H1 (cell line): ENCODE measurements around the gene RFX3. TPM values are rescaled to one million over a fixed set of nuclear protein-coding genes. Genes with fewer than 3 reads are reported as not detected.

Experiments used
- CTCF ChIA-PET: fragments of 300-600 bp; sonication (Branson Sonifier 250); formaldehyde crosslinking; loops from one replicate; lab custom pipeline; 2021; ENCODE audit not compliant: partially characterized antibody; lab: Charles Lee
- POLR2A ChIA-PET: fragments of 300-600 bp; sonication (Branson Sonifier 250); formaldehyde crosslinking; loops from one replicate; lab custom pipeline; 2021; ENCODE audit warnings: inconsistent platforms; ENCODE audit not compliant: partially characterized antibody; lab: Charles Lee
- DNase-seq, 2 experiments: peaks; one replicate each; pipeline versions ENCODE4 v3.0.0 to v3.0.0-alpha.2; 2010 to 2022; ENCODE audit warnings: low spot score in 2 of 2, low read depth in 1 of 2, mixed read lengths in 1 of 2
- FAIRE-seq: peaks from 2 replicates; lab custom pipeline; 2011; peaks lifted over from hg19 to GRCh38; lab: Jason Lieb, UNC
- H2AFZ ChIP-seq: 2 replicates; pipeline ENCODE4 v1.8.1; 2012; ENCODE audit warnings: low read length, inconsistent platforms
- H2AK5ac ChIP-seq: 2 replicates; pipeline ENCODE4 v1.6.1; 2013; ENCODE audit warnings: low read depth, low read length
- H2BK120ac ChIP-seq: replicated peaks from 2 replicates; pipeline ENCODE3; 2013; ENCODE audit warnings: low read depth, low read length, inconsistent platforms
- H2BK12ac ChIP-seq: 2 replicates; pipeline ENCODE4 v1.6.1; 2013; ENCODE audit warnings: low read depth, low read length
- H2BK15ac ChIP-seq: 2 replicates; pipeline ENCODE4 v1.6.1; 2013; ENCODE audit warnings: low read length
- H2BK20ac ChIP-seq: 2 replicates; pipeline ENCODE4 v1.6.1; 2013; ENCODE audit warnings: low read length
- H2BK5ac ChIP-seq: 2 replicates; pipeline ENCODE4 v1.6.1; 2013; ENCODE audit warnings: low read depth, low read length
- H3K14ac ChIP-seq: 2 replicates; pipeline ENCODE4 v1.6.1; 2013; ENCODE audit warnings: inconsistent platforms; ENCODE audit not compliant: insufficient read length
- H3K18ac ChIP-seq: 2 replicates; pipeline ENCODE4 v1.6.1; 2013; ENCODE audit warnings: low read length; ENCODE audit errors: extremely low read depth
- H3K23ac ChIP-seq: 2 replicates; pipeline ENCODE4 v1.6.1; 2013; ENCODE audit warnings: inconsistent platforms; ENCODE audit not compliant: insufficient read length
- H3K23me2 ChIP-seq: 2 replicates; pipeline ENCODE4 v1.6.1; 2013; ENCODE audit warnings: low read depth, low read length
- H3K27ac ChIP-seq: 2 replicates; pipeline ENCODE4 v1.6.1; 2011; ENCODE audit warnings: low read depth, low read length, inconsistent platforms
- H3K27me3 ChIP-seq, 4 experiments: replicated peaks in 1 of 4; 1 replicate in 1 of 4; 2 replicates in 3 of 4; pipeline versions ENCODE4 v1.6.1 to v1.8.1; 2011 to 2013; ENCODE audit warnings: low read length in 3 of 4, mild to moderate bottlenecking in 3 of 4, inconsistent platforms in 2 of 4, mixed read lengths in 2 of 4, moderate library complexity in 1 of 4; ENCODE audit not compliant: control insufficient read depth in 3 of 4, insufficient read depth in 3 of 4; ENCODE audit errors: extremely low read depth in 1 of 4
- H3K36me3 ChIP-seq, 4 experiments: 2 replicates each; pipeline versions ENCODE4 v1.6.1 to v1.8.1; 2011 to 2013; ENCODE audit warnings: mild to moderate bottlenecking in 4 of 4, low read length in 3 of 4, moderate library complexity in 2 of 4, control low read depth in 1 of 4, inconsistent platforms in 1 of 4; ENCODE audit not compliant: insufficient read depth in 4 of 4, control insufficient read depth in 2 of 4
- H3K4ac ChIP-seq: replicated peaks from 2 replicates; pipeline ENCODE3; 2013; ENCODE audit warnings: low read length, low read depth, mixed read lengths, inconsistent platforms; ENCODE audit not compliant: insufficient read length
- H3K4me1 ChIP-seq, 4 experiments: replicated peaks in 1 of 4; 1 replicate in 1 of 4; 2 replicates in 3 of 4; pipeline versions ENCODE4 v1.6.1 to v1.8.1; 2011 to 2013; ENCODE audit warnings: low read length in 3 of 4, inconsistent platforms in 2 of 4, mixed read lengths in 1 of 4; ENCODE audit not compliant: insufficient read depth in 4 of 4, control insufficient read depth in 3 of 4
- H3K4me2 ChIP-seq, 2 experiments: 2 replicates each; pipeline versions ENCODE4 v1.6.1 to v1.8.1; 2011 to 2013; ENCODE audit warnings: low read depth in 2 of 2, low read length in 2 of 2, control low read depth in 1 of 2, inconsistent platforms in 1 of 2, mild to moderate bottlenecking in 1 of 2; ENCODE audit not compliant: insufficient read depth in 1 of 2
- H3K4me3 ChIP-seq, 4 experiments: fragments of 200-600, 300-600 bp in 1 of 4; sonication (generic), shearing (Covaris generic), sonication (Bioruptor Twin) in 1 of 4; 2 replicates each; pipeline versions ENCODE4 v1.5.1 to v1.8.1; 2011 to 2016; ENCODE audit warnings: low read length in 4 of 4, low read depth in 3 of 4, control low read depth in 2 of 4, inconsistent platforms in 2 of 4, mild to moderate bottlenecking in 2 of 4, mixed read lengths in 1 of 4, moderate library complexity in 1 of 4; ENCODE audit not compliant: insufficient read depth in 2 of 4; ENCODE audit errors: extremely low read depth in 1 of 4
- H3K56ac ChIP-seq: replicated peaks from 2 replicates; pipeline ENCODE3; 2013; ENCODE audit warnings: low read depth, mild to moderate bottlenecking, mixed read lengths, low read length, inconsistent platforms; ENCODE audit not compliant: insufficient read length
- H3K79me1 ChIP-seq: 2 replicates; pipeline ENCODE4 v1.6.1; 2013; ENCODE audit warnings: low read depth, low read length, control low read depth
- H3K79me2 ChIP-seq, 2 experiments: 2 replicates each; pipeline versions ENCODE4 v1.6.1 to v1.8.1; 2012 to 2013; ENCODE audit warnings: low read length in 2 of 2, mild to moderate bottlenecking in 2 of 2, inconsistent platforms in 1 of 2; ENCODE audit not compliant: insufficient read depth in 2 of 2, control insufficient read depth in 1 of 2
- H3K9ac ChIP-seq, 4 experiments: replicated peaks in 1 of 4; 1 replicate in 1 of 4; 2 replicates in 3 of 4; pipeline versions ENCODE4 v1.6.1 to v1.8.1; 2011 to 2013; ENCODE audit warnings: low read depth in 3 of 4, low read length in 3 of 4, control low read depth in 2 of 4, mild to moderate bottlenecking in 2 of 4, moderate library complexity in 2 of 4, inconsistent platforms in 1 of 4; ENCODE audit errors: extremely low read depth in 1 of 4
- H3K9me3 ChIP-seq, 2 experiments: 2 replicates each; pipeline versions ENCODE4 v1.6.1 to v1.8.1; 2012 to 2013; ENCODE audit warnings: mild to moderate bottlenecking in 2 of 2, moderate library complexity in 2 of 2, control low read depth in 1 of 2, inconsistent platforms in 1 of 2, low read depth in 1 of 2, low read length in 1 of 2, mixed read lengths in 1 of 2; ENCODE audit not compliant: insufficient read depth in 2 of 2
- H4K20me1 ChIP-seq, 2 experiments: replicated peaks in 1 of 2; 2 replicates each; pipeline versions ENCODE3 to v1.8.1; 2011 to 2013; ENCODE audit warnings: inconsistent platforms in 2 of 2, low read length in 2 of 2, mild to moderate bottlenecking in 1 of 2; ENCODE audit not compliant: insufficient read depth in 2 of 2, control insufficient read depth in 1 of 2
- H4K5ac ChIP-seq: 2 replicates; pipeline ENCODE4 v1.6.1; 2013; ENCODE audit warnings: low read length, low read depth, mixed read lengths, inconsistent platforms; ENCODE audit not compliant: insufficient read length
- H4K8ac ChIP-seq: 2 replicates; pipeline ENCODE4 v1.8.0; 2013; ENCODE audit warnings: mild to moderate bottlenecking, moderate library complexity, low read length, inconsistent platforms; ENCODE audit not compliant: insufficient read depth; ENCODE audit errors: extremely low read depth
- H4K91ac ChIP-seq: replicated peaks from 2 replicates; pipeline ENCODE3; 2013; ENCODE audit warnings: low read length, mixed read lengths, inconsistent platforms; ENCODE audit not compliant: insufficient read length
- ATF2 ChIP-seq: IDR thresholded peaks from 2 replicates; pipeline ENCODE4 v1.6.1; 2012; ENCODE audit warnings: low read length, inconsistent platforms
- EP300 ChIP-seq, 2 experiments: IDR thresholded peaks; 1 replicate in 1 of 2; 2 replicates in 1 of 2; pipeline ENCODE4 v1.6.1; 2011 to 2012; ENCODE audit warnings: low read depth in 2 of 2, low read length in 2 of 2, mild to moderate bottlenecking in 2 of 2, borderline replicate concordance in 1 of 2, inconsistent platforms in 1 of 2, moderate library complexity in 1 of 2
- KDM1A ChIP-seq: fragments of 200-600, 300-600 bp; sonication (generic); IDR thresholded peaks from 2 replicates; pipeline ENCODE4 v1.7.1; 2016; ENCODE audit warnings: mild to moderate bottlenecking, low read length, borderline replicate concordance
- POLR2AphosphoS5 ChIP-seq: IDR thresholded peaks from 2 replicates; pipeline ENCODE4 v1.6.1; 2011; ENCODE audit warnings: low read depth, low read length
- SAP30 ChIP-seq: fragments of 300-600 bp; sonication (generic); IDR thresholded peaks from 2 replicates; pipeline ENCODE4 v1.7.1; 2012; ENCODE audit warnings: low read length, moderate library complexity, mild to moderate bottlenecking, inconsistent platforms; ENCODE audit not compliant: insufficient read depth, insufficient replicate concordance
- WGBS, 2 experiments: shearing (Covaris generic) in 1 of 2; methylation state at CpG; one replicate each; pipeline versions ENCODE4 v1.1.6 to v1.1.7; 2013 to 2015; ENCODE audit warnings: low lambda C conversion rate in 2 of 2, mixed read lengths in 2 of 2, inconsistent platforms in 1 of 2, low coverage in 1 of 2, missing lambda C conversion rate in 1 of 2; ENCODE audit not compliant: insufficient replicate concordance in 2 of 2, insufficient coverage in 1 of 2, insufficient read length in 1 of 2; ENCODE audit errors: extremely low coverage in 1 of 2, missing lambda C conversion rate in 1 of 2; 5-methylcytosine and 5-hydroxymethylcytosine counted together
- polyA plus RNA-seq, 7 experiments: library from polyadenylated mRNA; depleted of rRNA in 3 of 7; stranded (reverse) in 5 of 7; unstranded in 2 of 7; fragments of >200 nt in 5 of 7; fragments of 200-250 nt in 2 of 7; gene quantifications; 1 replicate in 5 of 7; 2 replicates in 1 of 7; 4 replicates in 1 of 7; pipeline versions ENCODE4 v1.2.1 to v1.2.3, GENCODE V29; 2011 to 2013; ENCODE audit warnings: missing spikeins in 2 of 7, mixed read lengths in 2 of 7
- total RNA-seq: library from RNA; stranded (reverse); fragmentation: NEBNext Ultra II Directional; extraction: Animal tissue kit (Norgen Biotek cat#: 25700); gene quantifications from 2 replicates; pipeline ENCODE4 v1.2.1, GENCODE V29; 2021

Gene RFX3
- total and polyA plus RNA-seq, 2 of the 8 experiments (the other 6 are each of a cell fraction or from before 2014, with no cell fraction given) = 4.9 to 22.6 TPM

DNA sequence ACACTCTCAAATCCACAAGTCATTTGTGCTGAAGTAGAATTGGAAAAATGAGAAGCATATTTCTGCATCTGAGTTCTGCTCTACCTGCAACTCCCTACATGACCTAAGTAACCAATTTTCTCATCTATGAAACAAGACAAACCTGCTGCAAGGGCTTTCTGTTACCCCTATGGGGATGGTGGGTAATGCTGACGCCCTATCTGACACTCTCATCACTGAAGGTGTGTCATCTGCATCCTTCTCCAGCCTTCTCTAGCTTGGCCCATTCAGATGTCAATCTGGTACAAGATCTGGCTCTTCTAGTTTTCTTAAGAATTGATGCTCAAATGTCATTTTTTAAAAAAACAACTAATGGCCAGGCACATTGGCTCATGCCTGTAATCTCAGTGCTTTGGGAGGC, 73.8 kb downstream of the RFX3 start:
- H3K4me1 ChIP-seq = peaks cover 0 to 3% (median 0%) of the 10 kb centered on the region in 4 experiments; a peak in 1 of 7 replicates
- H3K4me2 ChIP-seq = no peak overlapping the region
- no peaks in the 10 kb centered on the region; a peak in 1 of 4 replicates for H3K79me2 ChIP-seq
- no peak overlapping the region for H3K18ac ChIP-seq
- H3K4me3 ChIP-seq = no peak overlapping the region
- no peaks in the 10 kb centered on the region for H4K20me1 ChIP-seq
- no peaks in the 10 kb centered on the region for H3K27me3 ChIP-seq
- no peak overlapping the region for H2BK5ac ChIP-seq
- H3K56ac ChIP-seq = no peak overlapping the region
- H3K27ac ChIP-seq = no peak overlapping the region
- no peak overlapping the region for H2BK120ac ChIP-seq
- H3K14ac ChIP-seq = no peak overlapping the region
- 88% methylated on average over 1 of the region's 1 CpG; no CpG with 5 or more reads in 1 of the 2 experiments for WGBS, 2 experiments
- H3K9ac ChIP-seq = no peak overlapping the region
- no peak overlapping the region for H2AFZ ChIP-seq
- FAIRE-seq (no peak), DNase-seq (no peak)
- H4K8ac ChIP-seq = no peak overlapping the region
- no peak overlapping the region for H2BK12ac ChIP-seq
- no peaks in the 10 kb centered on the region for H3K23me2 ChIP-seq
- no peak overlapping the region for H4K91ac ChIP-seq
- H3K23ac ChIP-seq = no peak overlapping the region
- no peaks in the 10 kb centered on the region for H3K79me1 ChIP-seq
- no peak overlapping the region for H4K5ac ChIP-seq
- no peaks in the 10 kb centered on the region for H3K36me3 ChIP-seq
- ChIA-PET CTCF (interaction anchor here (0.8 to 3.2 kb wide), 3 partner anchors 11 to 106 kb away, joined by 3 to 19 read pairs (median 8); no protein-coding TSS in a partner anchor), POLR2A (no interaction called here)
- H2BK20ac ChIP-seq = no peak overlapping the region
- no peak overlapping the region for H3K4ac ChIP-seq
- H2BK15ac ChIP-seq = no peak overlapping the region
- no peak overlapping the region for H2AK5ac ChIP-seq
- no peaks in the 10 kb centered on the region for H3K9me3 ChIP-seq
- TF ChIP-seq EP300 (IDR thresholded peaks at IDR 0.05; ENCODE audit: borderline replicate concordance in 1 of 2, low read depth in 2 of 2, low read length in 2 of 2) (no peak), ATF2 (no peak), POLR2AphosphoS5 (no peak), SAP30 (no peak), KDM1A (no peak)
